ENCODE measurements around the gene CELSR1. TPM values are rescaled to one million over a fixed set of nuclear protein-coding genes. Genes with fewer than 3 reads are reported as not detected.

The CELSR1 gene
- total and polyA plus RNA-seq, 7 donors = 0.23 to 5.0 (median 0.82) TPM

DNA sequence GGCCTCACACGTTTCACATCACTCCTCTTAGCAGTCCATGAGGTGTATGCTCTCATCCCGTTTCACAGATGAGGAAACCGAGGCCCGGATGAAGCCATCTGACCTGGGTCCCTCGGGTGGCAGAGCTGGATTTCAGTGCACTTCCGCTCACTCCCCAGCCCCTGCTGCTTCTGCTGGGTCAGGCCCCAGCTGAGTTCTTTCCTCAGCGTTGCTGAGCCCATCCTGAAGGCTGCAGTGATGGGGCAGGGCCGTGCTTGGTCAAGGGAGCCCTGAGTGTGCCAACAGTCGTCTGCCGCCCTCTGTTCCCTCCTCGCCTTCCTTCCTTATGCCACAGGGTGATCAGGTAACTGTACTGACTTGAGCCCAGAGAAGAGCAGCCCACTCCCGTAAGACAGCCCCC, 189.8 kb downstream of the CELSR1 start:
- peaks cover 48 to 99% (median 55%) of the 10 kb centered on the region in 4 donors for H3K36me3 ChIP-seq
- H3K4me1 ChIP-seq = peaks cover 0 to 15% (median 5%) of the 10 kb centered on the region in 4 donors
- 79 to 93% methylated on average over 12 of the region's 12 CpGs for WGBS, 2 donors
- no peaks in the 10 kb centered on the region for H3K27me3 ChIP-seq
- TF ChIP-seq POLR2AphosphoS5 (IDR thresholded peaks at IDR 0.05) (no peak), POLR2A (IDR thresholded peaks at IDR 0.05) (no peak), EP300 (IDR thresholded peaks at IDR 0.05) (no peak)
- TF ChIP-seq, protein P1, sequence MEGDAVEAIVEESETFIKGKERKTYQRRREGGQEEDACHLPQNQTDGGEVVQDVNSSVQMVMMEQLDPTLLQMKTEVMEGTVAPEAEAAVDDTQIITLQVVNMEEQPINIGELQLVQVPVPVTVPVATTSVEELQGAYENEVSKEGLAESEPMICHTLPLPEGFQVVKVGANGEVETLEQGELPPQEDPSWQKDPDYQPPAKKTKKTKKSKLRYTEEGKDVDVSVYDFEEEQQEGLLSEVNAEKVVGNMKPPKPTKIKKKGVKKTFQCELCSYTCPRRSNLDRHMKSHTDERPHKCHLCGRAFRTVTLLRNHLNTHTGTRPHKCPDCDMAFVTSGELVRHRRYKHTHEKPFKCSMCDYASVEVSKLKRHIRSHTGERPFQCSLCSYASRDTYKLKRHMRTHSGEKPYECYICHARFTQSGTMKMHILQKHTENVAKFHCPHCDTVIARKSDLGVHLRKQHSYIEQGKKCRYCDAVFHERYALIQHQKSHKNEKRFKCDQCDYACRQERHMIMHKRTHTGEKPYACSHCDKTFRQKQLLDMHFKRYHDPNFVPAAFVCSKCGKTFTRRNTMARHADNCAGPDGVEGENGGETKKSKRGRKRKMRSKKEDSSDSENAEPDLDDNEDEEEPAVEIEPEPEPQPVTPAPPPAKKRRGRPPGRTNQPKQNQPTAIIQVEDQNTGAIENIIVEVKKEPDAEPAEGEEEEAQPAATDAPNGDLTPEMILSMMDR (IDR thresholded peaks at IDR 0.05) = no peak
- DNase-seq = no peak
- H3K27ac ChIP-seq = no peak overlapping the region
- H3K4me3 ChIP-seq = no peak overlapping the region
- intact Hi-C loops (cut with DNase I) = no loop called here
- no peaks in the 10 kb centered on the region for H3K9me3 ChIP-seq

DNA sequence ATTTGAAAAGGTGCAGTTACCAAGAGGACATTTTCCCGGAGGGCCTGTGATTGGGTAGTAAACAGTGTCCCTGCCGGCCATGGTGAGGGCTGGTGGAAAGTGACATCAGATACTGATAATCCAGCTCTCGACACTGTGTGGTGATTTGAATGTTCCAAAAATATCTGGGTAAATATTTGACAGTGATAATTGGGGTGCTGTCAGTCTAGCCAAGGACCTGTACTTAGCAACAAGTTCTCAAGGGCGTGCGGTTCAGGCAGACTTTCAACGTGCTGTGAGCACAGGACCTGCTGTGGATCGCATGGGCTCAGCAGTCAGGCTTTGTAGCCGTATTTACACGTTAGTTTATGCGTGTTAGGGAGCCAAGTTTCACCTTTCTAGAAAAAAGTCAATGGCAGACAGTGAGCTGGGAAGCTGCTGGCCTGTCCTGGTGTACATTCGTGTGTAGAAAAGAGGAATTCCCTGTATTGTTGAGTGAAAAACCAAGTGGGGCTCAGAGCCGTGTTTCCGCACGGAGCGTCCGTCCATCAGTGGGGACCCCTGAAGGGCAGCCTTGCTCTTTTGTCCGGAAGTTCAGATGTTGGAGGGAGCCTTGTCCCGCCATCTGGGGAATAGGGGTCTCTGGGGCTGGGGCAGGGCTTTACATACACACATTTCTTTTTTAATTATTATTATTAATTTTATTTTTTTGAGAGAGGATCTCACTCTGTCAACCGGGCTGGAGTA, 190.6 kb downstream of the CELSR1 start:
- H3K9me3 ChIP-seq = no peaks in the 10 kb centered on the region
- no peak overlapping the region for H3K4me3 ChIP-seq
- peaks cover 0 to 15% (median 5%) of the 10 kb centered on the region in 4 donors for H3K4me1 ChIP-seq
- TF ChIP-seq POLR2AphosphoS5 (IDR thresholded peaks at IDR 0.05) (no peak), POLR2A (IDR thresholded peaks at IDR 0.05) (no peak), EP300 (IDR thresholded peaks at IDR 0.05) (no peak)
- TF ChIP-seq, protein P1 (IDR thresholded peaks at IDR 0.05) = no peak
- WGBS, 2 donors = 92 to 93% methylated on average over 19 of the region's 19 CpGs
- H3K27me3 ChIP-seq = no peaks in the 10 kb centered on the region
- H3K36me3 ChIP-seq = peaks cover 45 to 99% (median 52%) of the 10 kb centered on the region in 4 donors
- DNase-seq = no peak
- H3K27ac ChIP-seq = no peak overlapping the region
- intact Hi-C loops (cut with DNase I) = no loop called here

DNA sequence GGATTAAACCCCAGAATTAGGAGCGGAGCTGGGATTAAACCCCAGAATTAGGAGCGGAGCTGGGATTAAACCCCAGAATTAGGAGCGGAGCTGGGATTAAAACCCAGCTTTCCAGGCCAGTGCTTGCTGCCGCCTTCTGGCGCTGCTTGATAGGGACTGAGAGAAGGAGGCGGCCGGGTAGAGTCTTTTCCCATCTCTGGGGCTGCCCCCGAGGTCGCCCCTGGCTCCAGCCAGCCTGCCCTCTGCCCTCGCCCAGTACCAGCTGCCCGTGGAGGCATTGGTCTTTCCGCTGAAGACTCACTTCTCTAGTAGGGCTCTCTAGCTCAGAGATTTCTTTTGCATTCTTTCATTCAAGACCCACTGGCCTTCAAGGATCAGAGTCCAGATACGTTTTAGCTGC, 196.7 kb downstream of the CELSR1 start:
- Histone ChIP-seq H3K4me1 (peaks cover 0 to 18% (median 14%) of the 10 kb centered on the region in 4 donors), H3K4me3 (no peak overlapping the region), H3K27ac (no peak overlapping the region), H3K27me3 (no peaks in the 10 kb centered on the region), H3K9me3 (no peaks in the 10 kb centered on the region), H3K36me3 (peaks cover 25 to 81% (median 30%) of the 10 kb centered on the region in 4 donors)
- TF ChIP-seq, protein P1 (IDR thresholded peaks at IDR 0.05) = no peak
- no peak for DNase-seq
- intact Hi-C loops (cut with DNase I) = no loop called here
- WGBS, 2 donors = 94 to 95% methylated on average over 13 of the region's 13 CpGs

DNA sequence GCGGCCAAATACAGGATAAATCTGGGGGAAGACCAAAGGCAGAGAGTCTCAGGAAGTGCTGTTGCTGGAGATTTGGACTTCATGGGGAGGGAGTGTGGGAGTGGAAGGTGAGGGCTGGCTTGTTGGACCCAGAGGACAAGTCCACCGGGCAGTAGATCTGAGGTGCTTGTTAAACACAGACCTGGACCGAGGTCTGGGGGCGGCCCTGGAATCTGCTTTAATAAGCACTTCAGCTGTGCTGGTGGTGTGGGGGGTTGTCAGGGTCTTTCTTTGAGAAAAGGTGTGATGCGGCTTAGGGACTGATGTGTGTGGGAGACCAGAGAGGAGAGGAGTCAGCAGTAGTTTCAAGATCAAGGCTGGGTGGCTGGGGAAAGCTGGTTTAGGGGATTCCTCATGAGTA, 197.5 kb downstream of the CELSR1 start:
- 95 to 97% methylated on average over 5 of the region's 5 CpGs for WGBS, 2 donors
- DNase-seq = no peak
- Histone ChIP-seq H3K36me3 (peaks cover 20 to 73% (median 27%) of the 10 kb centered on the region in 4 donors), H3K27me3 (no peaks in the 10 kb centered on the region), H3K9me3 (no peaks in the 10 kb centered on the region), H3K4me1 (peaks cover 0 to 19% (median 14%) of the 10 kb centered on the region in 4 donors), H3K27ac (no peak overlapping the region), H3K4me3 (no peak overlapping the region)
- no peak for TF ChIP-seq POLR2AphosphoS5 (IDR thresholded peaks at IDR 0.05)
- TF ChIP-seq, protein P1 (IDR thresholded peaks at IDR 0.05) = no peak
- no peak for TF ChIP-seq POLR2A (IDR thresholded peaks at IDR 0.05)
- no peak for TF ChIP-seq EP300 (IDR thresholded peaks at IDR 0.05)
- intact Hi-C loops (cut with DNase I) = no loop called here

Measured in sigmoid colon (tissue), 7 donors.